AG04449 (cell line): ENCODE results near the gene DDX60.
A peak's percentile ranks its signal among the peaks of the same experiment; 100 is the strongest.
"Not testable (repeated sequence)": the region's sequence is repeated elsewhere in the genome, so short reads cannot be mapped to it uniquely, and the experiment has no call there.

ENCODE experiments used
- CTCF ChIA-PET: fragments of 350-600 bp; formaldehyde crosslinking; extraction: SDS; loops from one replicate; lab custom pipeline; 2021; ENCODE audit warnings: antibody characterized with exemption; lab: Yijun Ruan, JAX
- POLR2A ChIA-PET: fragments of 400-600, 350-600 bp; formaldehyde crosslinking; extraction: SDS; loops from one replicate; lab custom pipeline; 2020; ENCODE audit warnings: antibody characterized with exemption, inconsistent platforms; lab: Yijun Ruan, JAX
- DNase-seq: peaks from one replicate; pipeline ENCODE4 v3.0.0-alpha.2; 2010; ENCODE audit warnings: low read depth, low spot score
- H3K4me3 ChIP-seq: 2 replicates; pipeline ENCODE4 v1.5.1; 2011; ENCODE audit warnings: low read depth, mild to moderate bottlenecking, control low read depth, low read length
- CTCF ChIP-seq: IDR thresholded peaks from one replicate; pipeline ENCODE4 v1.5.1; 2011; ENCODE audit warnings: mild to moderate bottlenecking, moderate library complexity, low read length, control low read depth, inconsistent platforms; ENCODE audit not compliant: insufficient read depth; ENCODE audit errors: missing control alignments

DDX60 gene

DNA sequence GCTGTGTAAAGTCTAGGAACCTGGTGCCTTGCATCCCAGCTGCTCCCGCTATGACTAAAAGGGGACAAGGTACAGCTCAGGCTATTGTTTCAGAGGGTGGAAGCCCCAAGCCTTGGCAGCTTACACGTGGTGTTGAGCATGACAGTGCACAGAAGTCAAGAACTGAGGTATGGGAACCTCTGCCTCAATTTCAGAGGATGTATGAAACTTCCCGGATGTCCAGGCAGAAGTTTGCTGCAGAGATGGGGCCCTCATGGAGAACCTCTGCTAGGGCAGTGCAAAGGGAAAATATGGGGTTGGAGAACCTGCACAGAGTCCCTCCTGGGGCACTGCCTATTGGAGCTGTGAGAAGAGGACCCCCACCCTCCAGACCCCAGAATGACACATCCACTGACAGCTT, 76.6 kb downstream of the DDX60 start:
- no peak overlapping the region for H3K4me3 ChIP-seq
- ChIA-PET CTCF (no interaction called here), POLR2A (no interaction called here)
- no peak for TF ChIP-seq CTCF
- no peak for DNase-seq

DNA sequence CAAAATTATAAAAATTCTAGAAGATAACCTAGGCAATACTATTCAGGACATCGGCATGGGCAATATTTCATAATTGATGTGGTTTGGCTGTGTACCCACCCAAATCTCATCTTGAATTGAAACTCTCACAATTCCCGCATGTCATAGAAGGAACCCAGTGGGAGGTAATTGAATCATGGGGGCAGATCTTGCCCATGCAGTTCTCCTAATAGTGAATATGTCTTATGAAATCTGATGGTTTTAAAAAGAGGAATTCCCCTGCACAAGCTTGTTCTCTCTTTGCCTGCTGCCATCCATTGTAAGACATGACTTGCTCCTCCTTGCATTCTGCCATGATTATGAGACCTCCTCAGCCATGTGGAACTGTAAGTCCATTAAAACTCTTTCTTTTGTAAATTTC, 77.7 kb downstream of the DDX60 start:
- no peak for TF ChIP-seq CTCF
- H3K4me3 ChIP-seq: no peak overlapping the region
- CTCF ChIA-PET: no interaction called here
- POLR2A ChIA-PET: no interaction called here
- no peak for DNase-seq

DNA sequence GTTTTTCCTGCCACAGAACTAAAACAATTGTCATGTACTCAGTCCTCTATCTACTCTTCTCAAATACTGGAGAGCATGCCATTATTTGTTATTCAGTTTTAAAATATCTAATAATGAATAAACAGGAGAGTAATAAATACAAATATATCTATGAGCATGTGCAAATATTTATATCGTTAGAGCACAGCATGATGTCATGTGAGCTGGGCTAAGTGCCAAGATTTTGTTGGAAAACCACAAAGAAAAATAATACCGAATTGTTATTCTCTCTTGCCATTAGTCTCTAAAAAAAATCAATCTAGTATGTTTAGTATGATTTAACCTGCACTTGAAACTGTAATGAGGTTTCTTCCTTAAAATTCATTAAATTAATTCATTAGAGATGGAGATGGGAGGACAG, 97.3 kb downstream of the DDX60 start:
- CTCF ChIA-PET: no interaction called here
- DNase-seq: no peak
- POLR2A ChIA-PET: no interaction called here
- H3K4me3 ChIP-seq: no peak overlapping the region
- no peak for TF ChIP-seq CTCF

DNA sequence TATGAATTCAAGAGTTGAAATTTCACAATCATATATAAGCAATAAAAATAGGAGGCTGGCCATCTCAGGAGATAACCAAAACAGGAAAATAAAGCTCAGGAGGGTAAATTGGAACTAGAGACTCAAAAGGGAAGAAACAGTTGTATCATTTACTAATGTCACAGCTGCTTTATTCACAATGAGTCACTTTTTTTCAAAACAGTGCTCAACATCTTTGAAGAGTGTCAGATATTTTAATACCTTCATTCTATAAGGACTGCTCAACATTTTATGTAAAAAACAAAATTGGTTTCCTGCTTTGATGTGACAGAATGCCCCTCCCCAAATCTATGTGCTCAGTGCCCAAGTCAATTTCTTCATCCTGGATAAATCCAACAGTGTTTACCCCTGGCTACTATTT, 97.7 kb downstream of the DDX60 start:
- POLR2A ChIA-PET: no interaction called here

GRCh38 chr4:168218645-168219044, 99.9 kb downstream of the DDX60 start:
- ChIA-PET POLR2A (no interaction called here), CTCF (interaction anchor here (1.2 kb wide), 1 partner anchor 333 kb away, joined by 3 read pairs; no protein-coding TSS in a partner anchor)
- no peak for TF ChIP-seq CTCF
- DNase-seq: peak; percentile 54
- H3K4me3 ChIP-seq: no peak overlapping the region

More for the DNA sequence above, 97.7 kb downstream of the DDX60 start:
- no peak for DNase-seq
- no peak overlapping the region for H3K4me3 ChIP-seq
- no peak for TF ChIP-seq CTCF
- CTCF ChIA-PET: no interaction called here

- CTCF ChIA-PET: interaction anchor here (0.9 kb wide), 1 partner anchor 11 kb away, joined by 3 read pairs; no protein-coding TSS in a partner anchor
- POLR2A ChIA-PET: not testable (repeated sequence)
Observed at GRCh38 chr4:168213511-168213910, 105.0 kb downstream of the DDX60 start.

DNA sequence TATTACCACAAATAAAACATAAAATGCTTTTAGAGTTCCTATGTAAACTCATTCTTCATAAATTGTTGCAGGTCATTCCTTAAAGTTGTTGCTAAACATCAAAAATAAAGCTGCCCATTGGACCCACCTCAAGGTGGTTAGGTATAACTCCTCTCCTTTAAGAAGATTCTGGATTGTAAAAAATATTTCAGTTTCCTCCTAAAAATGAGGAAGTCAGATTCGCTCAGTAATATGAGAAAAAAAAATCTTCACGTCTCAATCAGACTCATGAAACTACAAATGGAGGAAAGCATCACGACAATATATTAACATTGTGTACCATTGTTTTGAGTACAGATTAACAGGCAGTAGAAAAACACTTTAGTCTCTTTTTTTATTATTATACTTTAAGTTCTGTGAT, 105.9 kb downstream of the DDX60 start:
- CTCF ChIA-PET: no interaction called here
- H3K4me3 ChIP-seq: no peak overlapping the region
- no peak for TF ChIP-seq CTCF
- POLR2A ChIA-PET: no interaction called here
- DNase-seq: no peak

More at GRCh38 chr4:168213511-168213910, 105.0 kb downstream of the DDX60 start:
- not testable (repeated sequence) for H3K4me3 ChIP-seq, DNase-seq
